ENCODE results near the gene NAA16.

Gene NAA16

DNA sequence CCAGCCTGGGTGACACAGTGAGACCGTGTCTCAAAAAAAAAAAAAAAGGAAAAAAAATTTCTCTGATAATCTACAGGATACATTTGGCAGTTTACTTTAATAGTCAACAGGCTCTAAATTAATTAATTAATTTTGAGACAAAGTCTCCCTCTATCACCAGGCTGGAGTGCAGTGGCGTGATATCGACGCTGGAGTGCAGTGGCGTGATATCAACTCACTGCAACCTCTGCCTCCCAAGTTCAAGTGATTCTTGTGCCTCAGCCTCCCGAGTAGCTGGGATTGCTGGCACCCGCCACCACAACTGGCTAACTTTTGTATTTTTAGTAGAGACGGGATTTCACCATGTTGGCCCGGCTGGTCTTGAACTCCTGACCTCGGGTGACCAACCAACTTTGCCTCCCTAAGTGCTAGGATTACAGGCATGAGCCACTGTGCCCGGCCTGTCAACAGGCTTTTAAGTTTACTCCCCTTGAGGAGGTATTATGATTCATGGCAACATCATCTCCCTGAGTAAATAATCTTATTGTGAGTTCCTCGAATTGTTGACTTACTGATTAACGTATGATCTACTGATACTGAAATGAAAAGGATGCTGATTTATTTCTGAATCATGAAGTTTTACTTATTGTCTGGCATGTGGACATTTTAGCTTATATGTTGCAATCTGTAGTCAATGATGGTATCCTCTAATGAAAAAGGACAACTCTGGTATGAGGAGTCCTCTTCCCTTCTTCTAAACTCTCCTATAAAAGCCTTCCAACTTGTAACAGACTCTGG, 26.4 kb upstream of the NAA16 start:
- Histone ChIP-seq H3K4me3 (ENCODE audit: insufficient read depth, low read depth, low read length) (no peak overlapping the region), H3K27ac (ENCODE audit: insufficient read depth, low read depth, low read length, poor library complexity, severe bottlenecking) (no peak overlapping the region), H3K36me3 (ENCODE audit: control insufficient read depth, insufficient read depth, low read length) (no peaks in the 10 kb centered on the region), H3K4me1 (ENCODE audit: control insufficient read depth, insufficient read depth, low read length) (no peaks in the 10 kb centered on the region), H3K9me3 (ENCODE audit: control insufficient read depth, low read length) (no peaks in the 10 kb centered on the region), H3K27me3 (ENCODE audit: control insufficient read depth, insufficient read depth, low read length, poor library complexity, severe bottlenecking) (no peaks in the 10 kb centered on the region)
- WGBS, 2 experiments = 94 to 95% methylated on average over 13 of the region's 13 CpGs

DNA sequence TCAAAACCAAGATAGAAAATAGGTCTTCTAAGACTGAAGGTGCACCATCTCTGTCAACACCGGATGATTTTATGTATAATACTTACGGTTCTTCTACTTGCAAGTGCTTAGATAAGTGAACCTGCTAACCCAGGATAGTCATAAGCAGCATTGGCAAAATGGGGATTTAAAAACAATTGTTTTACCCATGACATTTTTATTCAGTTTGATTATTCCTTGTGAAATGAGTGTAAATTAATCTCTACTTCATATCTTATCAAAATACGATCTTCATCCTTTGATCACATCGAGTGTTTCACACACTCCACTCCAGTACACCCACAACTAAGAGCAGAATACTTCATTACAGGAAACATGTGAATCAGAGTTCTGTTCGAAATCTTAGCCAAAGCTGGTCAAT, 24.7 kb upstream of the NAA16 start:
- Histone ChIP-seq H3K4me3 (ENCODE audit: insufficient read depth, low read depth, low read length) (no peak overlapping the region), H3K36me3 (ENCODE audit: control insufficient read depth, insufficient read depth, low read length) (no peaks in the 10 kb centered on the region), H3K27me3 (ENCODE audit: control insufficient read depth, insufficient read depth, low read length, poor library complexity, severe bottlenecking) (no peaks in the 10 kb centered on the region), H3K27ac (ENCODE audit: insufficient read depth, low read depth, low read length, poor library complexity, severe bottlenecking) (no peak overlapping the region), H3K9me3 (ENCODE audit: control insufficient read depth, low read length) (no peaks in the 10 kb centered on the region), H3K4me1 (ENCODE audit: control insufficient read depth, insufficient read depth, low read length) (no peaks in the 10 kb centered on the region)
- 93 to 98% methylated on average over 4 to 5 of the region's 5 CpGs for WGBS, 2 experiments

DNA sequence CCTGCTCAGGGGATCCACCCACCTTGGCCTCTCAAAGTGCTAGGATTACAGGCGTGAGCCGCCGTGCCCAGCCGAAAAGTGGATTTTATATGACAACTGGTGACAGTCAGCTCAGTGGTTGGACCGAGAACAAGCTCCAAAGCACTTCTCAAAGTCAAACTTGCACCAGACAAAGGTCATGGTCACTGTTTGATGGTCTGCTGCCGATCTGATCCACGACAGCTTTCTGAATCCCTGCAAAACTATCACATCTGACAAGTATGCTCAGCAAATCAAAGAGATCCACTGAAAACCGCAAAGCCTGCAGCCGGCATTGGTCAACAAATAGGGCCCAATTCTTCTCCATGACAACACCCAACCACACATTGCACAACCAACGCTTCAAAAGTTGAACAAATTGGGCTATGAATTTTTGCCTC, 21.6 kb upstream of the NAA16 start:
- Histone ChIP-seq H3K9me3 (ENCODE audit: control insufficient read depth, low read length) (no peaks in the 10 kb centered on the region), H3K4me3 (ENCODE audit: insufficient read depth, low read depth, low read length) (no peak overlapping the region), H3K4me1 (ENCODE audit: control insufficient read depth, insufficient read depth, low read length) (no peaks in the 10 kb centered on the region), H3K27me3 (ENCODE audit: control insufficient read depth, insufficient read depth, low read length, poor library complexity, severe bottlenecking) (no peaks in the 10 kb centered on the region), H3K27ac (ENCODE audit: insufficient read depth, low read depth, low read length, poor library complexity, severe bottlenecking) (no peak overlapping the region), H3K36me3 (ENCODE audit: control insufficient read depth, insufficient read depth, low read length) (no peaks in the 10 kb centered on the region)
- 91 to 94% methylated on average over 10 of the region's 10 CpGs for WGBS, 2 experiments

DNA sequence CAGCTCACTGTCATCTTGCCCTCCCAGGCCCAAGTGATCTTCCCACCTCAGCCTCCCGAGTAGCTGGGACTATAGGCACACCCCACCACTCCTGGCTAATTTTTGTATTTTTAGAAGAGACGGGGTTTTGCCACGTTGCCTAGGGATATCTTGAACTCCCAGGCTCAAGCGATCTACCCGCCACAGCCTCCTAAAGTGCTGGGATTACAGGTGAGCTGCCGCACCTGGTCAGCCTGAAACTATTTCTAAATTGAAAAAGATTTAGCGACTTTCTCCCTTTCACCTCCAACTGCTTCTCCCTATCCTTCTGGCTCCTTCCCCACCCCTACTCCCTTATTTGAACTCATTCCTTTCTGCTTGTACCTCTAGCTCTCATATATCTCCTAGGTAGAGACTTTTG, 19.8 kb upstream of the NAA16 start:
- H3K4me3 ChIP-seq (ENCODE audit: insufficient read depth, low read depth, low read length) = no peak overlapping the region
- H3K36me3 ChIP-seq (ENCODE audit: control insufficient read depth, insufficient read depth, low read length) = no peaks in the 10 kb centered on the region
- no peak overlapping the region for H3K27ac ChIP-seq (ENCODE audit: insufficient read depth, low read depth, low read length, poor library complexity, severe bottlenecking)
- WGBS, 2 experiments = 85 to 92% methylated on average over 7 of the region's 7 CpGs
- H3K27me3 ChIP-seq (ENCODE audit: control insufficient read depth, insufficient read depth, low read length, poor library complexity, severe bottlenecking) = no peaks in the 10 kb centered on the region
- H3K9me3 ChIP-seq (ENCODE audit: control insufficient read depth, low read length) = no peaks in the 10 kb centered on the region
- no peaks in the 10 kb centered on the region for H3K4me1 ChIP-seq (ENCODE audit: control insufficient read depth, insufficient read depth, low read length)

DNA sequence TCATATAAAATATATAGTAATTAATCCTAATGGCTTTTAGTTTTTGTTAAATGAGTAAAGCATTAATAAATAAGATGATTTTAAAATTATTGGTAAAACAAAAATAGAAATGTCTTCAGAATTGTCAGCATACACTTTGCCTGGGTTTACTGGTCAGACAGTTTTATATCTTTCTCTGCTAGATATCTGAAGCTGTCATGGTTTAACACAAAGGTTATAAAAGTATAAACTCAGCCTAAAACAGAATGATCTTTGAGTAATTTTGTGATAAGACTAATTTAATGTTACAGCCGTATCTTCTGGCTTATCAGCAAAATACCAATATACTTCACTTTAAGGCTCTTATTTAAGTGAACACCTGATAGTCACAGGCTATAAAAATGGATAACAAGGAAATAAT, 17.8 kb upstream of the NAA16 start:
- Histone ChIP-seq H3K4me1 (ENCODE audit: control insufficient read depth, insufficient read depth, low read length) (no peaks in the 10 kb centered on the region), H3K36me3 (ENCODE audit: control insufficient read depth, insufficient read depth, low read length) (no peaks in the 10 kb centered on the region), H3K4me3 (ENCODE audit: insufficient read depth, low read depth, low read length) (no peak overlapping the region), H3K27me3 (ENCODE audit: control insufficient read depth, insufficient read depth, low read length, poor library complexity, severe bottlenecking) (no peaks in the 10 kb centered on the region), H3K27ac (ENCODE audit: insufficient read depth, low read depth, low read length, poor library complexity, severe bottlenecking) (no peak overlapping the region), H3K9me3 (ENCODE audit: control insufficient read depth, low read length) (no peaks in the 10 kb centered on the region)
- WGBS, 2 experiments = 100% methylated on average over 1 of the region's 1 CpG; no CpG with 5 or more reads in 1 of the 2 experiments

DNA sequence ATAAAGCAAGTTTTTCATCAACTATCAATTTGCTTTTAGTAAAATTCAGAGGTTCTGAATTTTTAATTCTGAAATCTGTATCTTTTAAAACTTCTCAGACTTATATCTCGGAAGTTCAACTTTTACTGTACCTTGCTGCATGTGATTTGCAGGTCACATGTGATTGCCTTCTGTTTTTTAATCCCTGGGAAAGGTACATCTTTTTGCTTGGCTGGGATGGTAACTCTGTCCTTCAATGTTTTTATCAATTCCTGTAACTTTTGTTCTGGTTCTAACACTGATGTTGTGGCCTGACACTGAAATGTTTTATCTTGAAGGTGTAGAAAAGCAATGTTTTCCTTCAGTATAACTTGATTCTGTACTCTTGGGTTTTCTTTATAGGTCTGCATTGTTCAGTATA, 16.2 kb upstream of the NAA16 start:
- H3K27ac ChIP-seq (ENCODE audit: insufficient read depth, low read depth, low read length, poor library complexity, severe bottlenecking) = no peak overlapping the region
- H3K27me3 ChIP-seq (ENCODE audit: control insufficient read depth, insufficient read depth, low read length, poor library complexity, severe bottlenecking) = no peaks in the 10 kb centered on the region
- 90% methylated on average over 1 of the region's 1 CpG for WGBS, 2 experiments
- H3K4me3 ChIP-seq (ENCODE audit: insufficient read depth, low read depth, low read length) = no peak overlapping the region
- no peaks in the 10 kb centered on the region for H3K4me1 ChIP-seq (ENCODE audit: control insufficient read depth, insufficient read depth, low read length)
- no peaks in the 10 kb centered on the region for H3K36me3 ChIP-seq (ENCODE audit: control insufficient read depth, insufficient read depth, low read length)
- H3K9me3 ChIP-seq (ENCODE audit: control insufficient read depth, low read length) = no peaks in the 10 kb centered on the region

DNA sequence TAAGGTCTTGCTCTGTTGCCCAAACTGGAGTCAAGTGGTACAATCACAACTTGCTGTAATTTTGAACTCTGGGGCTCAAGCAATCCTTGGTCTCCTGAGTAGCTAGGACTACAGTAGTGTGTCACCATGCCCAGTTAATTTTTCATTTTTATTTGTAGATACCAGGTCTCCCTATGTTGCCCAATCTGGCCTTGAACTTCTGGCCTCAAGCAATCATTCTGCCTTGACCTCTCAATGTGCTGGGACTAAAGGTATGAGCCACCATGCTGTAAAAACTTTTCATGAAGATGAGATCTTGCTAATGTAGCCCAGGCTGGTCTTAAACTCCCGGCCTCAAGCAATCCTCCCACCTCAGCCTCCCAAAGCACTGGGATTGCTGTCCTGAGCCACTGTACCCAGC, 15.1 kb upstream of the NAA16 start:
- no peak overlapping the region for H3K4me3 ChIP-seq (ENCODE audit: insufficient read depth, low read depth, low read length)
- no peaks in the 10 kb centered on the region for H3K36me3 ChIP-seq (ENCODE audit: control insufficient read depth, insufficient read depth, low read length)
- 91 to 94% methylated on average over 1 of the region's 1 CpG for WGBS, 2 experiments
- H3K27me3 ChIP-seq (ENCODE audit: control insufficient read depth, insufficient read depth, low read length, poor library complexity, severe bottlenecking) = no peaks in the 10 kb centered on the region
- no peaks in the 10 kb centered on the region for H3K9me3 ChIP-seq (ENCODE audit: control insufficient read depth, low read length)
- H3K27ac ChIP-seq (ENCODE audit: insufficient read depth, low read depth, low read length, poor library complexity, severe bottlenecking) = no peak overlapping the region
- H3K4me1 ChIP-seq (ENCODE audit: control insufficient read depth, insufficient read depth, low read length) = no peaks in the 10 kb centered on the region

DNA sequence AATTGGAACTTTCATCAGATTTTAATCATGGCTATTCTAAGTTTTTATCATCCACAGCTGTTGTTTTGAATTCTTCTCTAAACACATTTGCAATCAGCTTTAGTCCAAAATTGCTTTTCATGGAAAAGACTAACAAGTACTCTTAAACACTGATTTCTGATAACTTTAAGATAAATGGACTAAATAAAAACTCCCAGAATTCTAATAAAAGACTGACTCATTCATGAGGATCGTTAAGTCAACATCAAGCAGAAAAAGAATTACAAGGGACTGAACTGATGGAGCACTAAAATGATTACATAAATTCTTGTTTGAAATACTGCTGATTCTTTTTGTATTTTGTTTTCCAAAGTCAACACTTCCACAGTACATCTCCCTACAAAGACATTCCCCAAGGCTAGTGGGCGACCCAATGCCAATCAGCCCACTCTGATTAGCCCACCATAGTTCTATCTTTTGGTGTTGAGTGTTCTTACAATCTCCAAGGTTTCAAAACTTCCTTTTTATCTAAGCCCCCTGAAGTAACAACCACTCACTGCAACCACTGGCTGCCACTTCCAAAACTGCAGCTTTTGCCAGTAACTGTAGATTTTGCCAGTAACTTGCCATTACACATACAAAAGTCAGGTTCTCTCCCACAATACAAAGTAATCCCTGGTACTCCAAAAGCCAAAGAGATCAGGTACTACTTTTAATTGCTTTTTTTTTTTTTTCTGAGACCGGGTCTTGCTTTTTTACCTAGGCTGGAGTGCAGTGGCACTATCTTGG, 14.0 kb upstream of the NAA16 start:
- Histone ChIP-seq H3K9me3 (ENCODE audit: control insufficient read depth, low read length) (no peaks in the 10 kb centered on the region), H3K27me3 (ENCODE audit: control insufficient read depth, insufficient read depth, low read length, poor library complexity, severe bottlenecking) (no peaks in the 10 kb centered on the region), H3K36me3 (ENCODE audit: control insufficient read depth, insufficient read depth, low read length) (no peaks in the 10 kb centered on the region), H3K27ac (ENCODE audit: insufficient read depth, low read depth, low read length, poor library complexity, severe bottlenecking) (no peak overlapping the region), H3K4me3 (ENCODE audit: insufficient read depth, low read depth, low read length) (no peak overlapping the region), H3K4me1 (ENCODE audit: control insufficient read depth, insufficient read depth, low read length) (no peaks in the 10 kb centered on the region)
- 84 to 89% methylated on average over 2 to 3 of the region's 3 CpGs for WGBS, 2 experiments

DNA sequence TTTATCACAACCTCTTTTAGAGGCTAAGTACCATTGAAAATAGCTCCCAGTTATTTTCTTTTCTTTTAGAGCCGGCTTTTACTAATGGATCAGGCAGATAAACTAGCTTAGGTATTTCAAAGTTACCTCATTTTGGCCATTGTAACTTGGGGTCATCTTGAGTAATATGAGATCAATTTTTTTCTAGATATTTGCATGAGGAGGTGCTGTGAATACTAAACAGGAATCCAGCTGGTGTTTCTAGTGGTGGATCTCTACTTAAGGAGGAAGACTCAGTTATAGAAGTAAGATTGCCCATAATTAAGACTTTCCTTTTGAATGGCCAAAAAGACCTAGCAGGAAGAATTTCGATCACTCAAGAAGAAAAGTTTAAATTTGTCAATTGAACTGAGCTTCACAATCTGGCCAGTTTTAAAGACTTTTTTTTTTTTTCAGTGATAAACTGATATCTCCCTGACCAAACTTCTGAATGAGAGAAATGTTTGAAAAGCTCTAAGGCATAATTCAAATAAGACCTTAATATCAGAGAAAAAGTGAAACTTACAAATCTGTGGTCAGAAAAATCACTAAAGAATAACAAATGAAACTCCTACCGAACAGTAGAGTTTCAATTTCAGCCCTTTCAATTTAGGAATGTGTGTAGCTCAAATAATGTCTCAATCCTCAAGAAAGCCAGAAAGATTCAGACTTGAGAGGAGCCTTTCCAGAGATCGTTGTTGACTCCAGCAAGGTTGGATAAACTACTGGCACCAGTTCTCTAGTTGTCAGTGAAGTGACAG, 11.6 kb upstream of the NAA16 start:
- no peaks in the 10 kb centered on the region for H3K27me3 ChIP-seq (ENCODE audit: control insufficient read depth, insufficient read depth, low read length, poor library complexity, severe bottlenecking)
- 93 to 98% methylated on average over 4 of the region's 4 CpGs for WGBS, 2 experiments

DNA sequence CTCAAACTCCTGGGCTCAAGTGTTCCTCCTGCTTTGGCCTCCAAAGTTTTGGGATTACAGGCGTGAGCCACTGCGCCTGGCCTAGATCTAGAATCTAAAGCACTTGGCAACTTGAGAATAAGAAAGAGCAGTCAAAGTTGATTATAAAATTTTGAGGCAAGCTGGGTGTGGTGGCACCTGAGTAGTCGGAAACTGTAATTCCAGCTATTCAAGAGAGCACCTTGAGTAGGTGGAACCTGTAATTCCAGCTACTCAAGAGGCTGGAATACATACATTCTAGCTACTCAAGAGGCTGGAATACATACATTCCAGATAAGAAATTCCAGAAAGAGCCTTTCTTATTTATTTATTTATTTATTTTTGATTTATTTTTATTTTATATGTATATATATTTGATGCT, 8.3 kb upstream of the NAA16 start:
- H3K4me3 ChIP-seq (ENCODE audit: insufficient read depth, low read depth, low read length) = no peak overlapping the region
- 90 to 91% methylated on average over 3 of the region's 3 CpGs for WGBS, 2 experiments
- no peak overlapping the region for H3K27ac ChIP-seq (ENCODE audit: insufficient read depth, low read depth, low read length, poor library complexity, severe bottlenecking)
- no peaks in the 10 kb centered on the region for H3K9me3 ChIP-seq (ENCODE audit: control insufficient read depth, low read length)
- no peaks in the 10 kb centered on the region for H3K4me1 ChIP-seq (ENCODE audit: control insufficient read depth, insufficient read depth, low read length)
- H3K36me3 ChIP-seq (ENCODE audit: control insufficient read depth, insufficient read depth, low read length) = no peaks in the 10 kb centered on the region
- H3K27me3 ChIP-seq (ENCODE audit: control insufficient read depth, insufficient read depth, low read length, poor library complexity, severe bottlenecking) = no peaks in the 10 kb centered on the region

More for the DNA sequence above, 11.6 kb upstream of the NAA16 start:
- Histone ChIP-seq H3K36me3 (ENCODE audit: control insufficient read depth, insufficient read depth, low read length) (no peaks in the 10 kb centered on the region), H3K4me1 (ENCODE audit: control insufficient read depth, insufficient read depth, low read length) (no peaks in the 10 kb centered on the region), H3K9me3 (ENCODE audit: control insufficient read depth, low read length) (no peaks in the 10 kb centered on the region), H3K4me3 (ENCODE audit: insufficient read depth, low read depth, low read length) (no peak overlapping the region), H3K27ac (ENCODE audit: insufficient read depth, low read depth, low read length, poor library complexity, severe bottlenecking) (no peak overlapping the region)
